Vein endothelial cell (primary cell): Measurements from ENCODE around the gene AGGF1. TPM values are rescaled to one million over a fixed set of nuclear protein-coding genes. Genes with fewer than 3 reads are reported as not detected.

Source experiments
- small RNA-seq: library from RNA; depleted of rRNA; stranded (forward); fragments of <200 nt; gene quantifications from one replicate; pipeline ENCODE3, GENCODE V24; 2012
- total RNA-seq: library from RNA; depleted of rRNA; stranded (reverse); fragments of >200 nt; gene quantifications from 2 replicates; pipeline ENCODE4 v1.2.3, GENCODE V29; 2012

The AGGF1 gene, protein sequence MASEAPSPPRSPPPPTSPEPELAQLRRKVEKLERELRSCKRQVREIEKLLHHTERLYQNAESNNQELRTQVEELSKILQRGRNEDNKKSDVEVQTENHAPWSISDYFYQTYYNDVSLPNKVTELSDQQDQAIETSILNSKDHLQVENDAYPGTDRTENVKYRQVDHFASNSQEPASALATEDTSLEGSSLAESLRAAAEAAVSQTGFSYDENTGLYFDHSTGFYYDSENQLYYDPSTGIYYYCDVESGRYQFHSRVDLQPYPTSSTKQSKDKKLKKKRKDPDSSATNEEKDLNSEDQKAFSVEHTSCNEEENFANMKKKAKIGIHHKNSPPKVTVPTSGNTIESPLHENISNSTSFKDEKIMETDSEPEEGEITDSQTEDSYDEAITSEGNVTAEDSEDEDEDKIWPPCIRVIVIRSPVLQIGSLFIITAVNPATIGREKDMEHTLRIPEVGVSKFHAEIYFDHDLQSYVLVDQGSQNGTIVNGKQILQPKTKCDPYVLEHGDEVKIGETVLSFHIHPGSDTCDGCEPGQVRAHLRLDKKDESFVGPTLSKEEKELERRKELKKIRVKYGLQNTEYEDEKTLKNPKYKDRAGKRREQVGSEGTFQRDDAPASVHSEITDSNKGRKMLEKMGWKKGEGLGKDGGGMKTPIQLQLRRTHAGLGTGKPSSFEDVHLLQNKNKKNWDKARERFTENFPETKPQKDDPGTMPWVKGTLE
- 19.6 and 20.5 TPM in 2 replicates for total RNA-seq

DNA sequence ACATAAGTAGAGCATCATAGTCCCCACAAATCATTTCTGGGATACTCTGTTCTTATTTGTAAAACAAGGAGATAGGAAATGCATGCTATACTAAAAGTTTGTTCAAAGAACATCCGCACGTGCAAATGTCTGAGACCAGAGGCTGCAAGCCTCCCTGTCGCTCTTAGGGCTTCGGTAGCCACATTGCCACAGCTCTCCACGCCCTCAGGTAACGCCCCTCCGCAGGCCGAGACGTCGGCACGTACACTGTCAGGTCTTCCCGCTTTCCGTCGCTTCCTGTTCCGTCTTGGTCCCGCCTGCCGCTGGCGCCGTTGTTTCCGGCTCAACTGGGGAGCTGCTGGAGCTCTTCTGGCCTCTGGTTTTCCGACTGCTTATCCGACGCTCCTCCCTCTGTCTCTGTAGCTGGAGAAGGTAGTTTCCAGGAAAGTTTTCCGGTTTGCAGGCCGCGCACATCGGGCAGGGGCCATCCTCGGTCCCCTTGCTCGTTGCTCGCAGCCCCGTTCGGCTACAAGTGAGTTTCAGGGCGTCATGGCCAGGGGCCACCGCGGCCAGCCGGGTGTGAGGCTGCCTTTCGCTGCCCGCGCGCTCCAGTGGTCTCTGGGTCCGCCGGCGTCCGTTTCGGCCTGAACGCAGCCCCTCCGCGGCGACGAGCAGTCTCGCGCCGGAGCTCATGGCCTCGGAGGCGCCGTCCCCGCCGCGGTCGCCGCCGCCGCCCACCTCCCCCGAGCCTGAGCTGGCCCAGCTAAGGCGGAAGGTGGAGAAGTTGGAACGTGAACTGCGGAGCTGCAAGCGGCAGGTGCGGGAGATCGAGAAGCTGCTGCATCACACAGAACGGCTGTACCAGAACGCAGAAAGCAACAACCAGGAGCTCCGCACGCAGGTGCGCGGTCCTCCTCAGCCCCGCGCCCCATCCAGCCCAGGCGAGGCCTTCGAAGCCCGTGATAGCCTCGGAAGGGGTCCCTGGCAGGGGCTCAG lies at the start of gene AGGF1:
Gene AGGF1, plus strand, starts transcription at position 308 of the 975 bp plus-strand sequence. Its CDS starts 363 bp downstream, at position 671.

DNA sequence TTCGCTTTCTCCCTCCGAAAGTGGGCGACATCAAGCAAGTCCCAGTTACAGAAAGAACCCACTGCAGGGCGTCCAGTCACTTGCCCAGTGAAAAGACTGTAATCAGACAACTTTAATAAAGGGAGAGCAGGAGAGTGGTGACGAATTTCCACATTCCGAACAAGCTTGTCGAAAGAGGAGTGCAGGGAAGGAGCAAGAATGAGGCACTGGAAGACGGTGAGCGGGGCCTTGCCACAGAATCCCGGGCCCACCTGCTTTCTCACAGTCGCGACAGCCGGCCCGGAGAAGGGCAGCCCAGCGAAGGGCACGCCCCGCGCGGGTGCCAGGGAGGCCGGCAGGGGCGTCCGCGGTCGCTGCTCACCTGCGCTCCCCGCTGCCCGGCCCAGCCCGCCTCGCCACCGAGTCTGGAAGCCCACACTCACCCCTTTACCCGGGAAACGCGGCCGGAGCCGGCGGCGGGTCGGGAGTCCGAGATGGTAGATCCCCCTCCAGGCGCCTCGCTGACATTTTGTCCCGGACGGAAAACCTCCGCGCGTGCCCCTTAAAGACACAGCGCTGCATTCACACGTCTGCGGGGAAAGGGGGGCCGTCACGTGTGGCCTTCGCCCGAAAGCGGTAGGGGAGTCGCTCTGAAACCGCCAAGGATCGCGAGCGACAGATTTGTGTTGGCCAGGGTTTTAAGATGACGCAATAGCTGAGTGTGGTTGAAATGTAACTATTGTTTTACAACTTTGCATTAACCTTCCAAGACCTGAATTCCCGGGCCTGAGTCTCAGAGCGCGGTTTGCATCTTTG lies 56.7 kb downstream of the AGGF1 start, which contains the start of gene ZBED3:
Gene ZBED3, minus strand, starts transcription at position 597 of the 795 bp plus-strand sequence. CDS start 9,407 bp downstream, outside the sequence.

Small RNA genes within 50 kb of the gene (small RNA-seq; reads per million reads assigned to genes)
- 25.5 reads per million, percentile 97 among the genes with 10 or more reads in this experiment for gene SNORA47

Other genes starting within 250 kb of the AGGF1 start
- gene F2RL1, start 211.4 kb upstream of the AGGF1 start, total RNA-seq, result 126 and 135 TPM in 2 replicates
- not detected in 2 replicates for gene S100Z, start 180.4 kb upstream of the AGGF1 start, total RNA-seq
- 0.29 TPM in 1 of 2 replicates, not detected in the other for gene CRHBP, start 77.4 kb upstream of the AGGF1 start, total RNA-seq
- gene ZBED3, start 56.9 kb downstream of the AGGF1 start, total RNA-seq, result 3.2 and 7.8 TPM in 2 replicates
- gene PDE8B, start 180.3 kb downstream of the AGGF1 start, total RNA-seq, result 0.10 TPM in 1 of 2 replicates, not detected in the other